GM19467 (cell line): ENCODE measurements around the gene YES1.
"Not testable (repeated sequence)": the region's sequence is repeated elsewhere in the genome, so short reads cannot be mapped to it uniquely, and the experiment has no call there.

Source experiments
- ATAC-seq: cut with Tn5 transposase; IDR thresholded peaks from one replicate; pipeline ENCODE4 v1.9.1; 2021; ENCODE audit warnings: mild to moderate bottlenecking, moderate library complexity; ENCODE audit not compliant: unreplicated experiment

Gene YES1

DNA sequence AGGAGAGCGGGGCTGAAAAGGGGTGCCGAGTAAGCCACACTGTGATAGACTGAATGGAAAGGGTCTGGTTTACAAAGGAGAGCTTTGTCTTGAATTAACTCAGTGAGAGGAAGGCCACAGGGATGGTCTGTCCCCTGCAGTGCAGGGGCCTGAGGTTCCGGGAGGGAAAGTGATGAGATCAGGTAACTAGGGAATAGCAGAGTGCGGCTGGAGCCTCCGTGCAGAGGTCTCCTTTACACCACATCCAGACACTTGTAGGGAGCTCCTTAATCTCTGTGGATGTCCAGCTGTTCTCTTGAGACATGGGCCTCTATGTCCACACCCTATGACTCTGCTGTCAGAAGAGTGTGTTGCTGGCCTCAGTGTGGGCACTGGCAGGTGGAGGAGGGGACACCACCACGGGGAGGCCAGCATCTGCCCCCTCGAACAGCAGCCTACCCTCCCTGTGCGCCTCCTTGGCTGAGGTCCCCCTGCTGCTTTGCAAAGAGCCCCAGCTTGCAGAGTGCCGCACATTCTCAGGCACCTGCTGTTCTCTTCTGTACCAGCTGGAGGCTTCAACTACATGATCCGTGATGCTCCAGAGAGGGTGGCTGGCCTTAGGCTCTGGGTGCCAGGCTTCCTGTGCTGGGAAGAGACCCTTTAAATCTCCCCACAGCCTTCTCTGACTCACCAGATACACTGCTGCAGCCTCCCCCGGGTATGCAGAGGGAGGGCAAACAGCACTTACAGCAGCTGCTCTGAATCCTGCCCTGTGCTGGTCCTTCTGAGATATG, 125.5 kb downstream of the YES1 start:
- no peak for ATAC-seq

DNA sequence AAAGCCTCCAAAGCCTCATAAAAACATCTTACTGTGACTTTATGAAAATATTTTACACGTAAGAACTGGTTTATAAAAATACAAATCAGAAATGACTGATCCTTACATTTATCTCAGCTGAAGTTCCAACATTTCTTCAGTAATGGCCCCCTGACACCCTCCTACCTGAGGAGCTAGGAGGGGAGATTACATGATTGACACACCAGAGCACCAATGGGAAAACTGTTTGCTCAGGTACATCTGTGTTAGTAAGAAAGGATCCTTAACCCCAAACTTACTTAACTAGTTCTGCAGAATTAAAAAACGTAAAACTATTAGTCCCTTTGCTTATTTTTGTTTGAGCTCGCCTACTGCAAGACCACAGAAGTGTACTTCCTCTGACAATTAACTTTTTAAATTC, 126.6 kb downstream of the YES1 start:
- ATAC-seq = no peak

DNA sequence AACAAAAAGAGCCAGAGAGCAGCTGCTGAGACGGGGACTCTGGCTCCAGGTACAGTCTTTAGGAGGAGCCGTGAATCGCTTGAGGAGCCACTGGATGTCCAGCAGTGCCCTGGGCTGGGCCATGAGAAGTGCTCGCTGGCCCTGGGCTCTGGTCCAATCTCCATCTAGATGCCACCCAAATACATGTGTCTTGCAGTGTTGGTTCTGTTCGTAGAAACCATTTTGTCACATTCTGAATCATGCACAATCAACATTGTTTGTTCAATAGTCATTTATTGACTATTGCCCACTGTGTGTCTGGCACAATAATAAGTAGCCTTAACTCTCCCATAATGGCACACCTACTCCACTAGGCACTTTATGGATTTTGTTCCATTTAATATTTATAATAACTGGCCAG, 128.5 kb downstream of the YES1 start:
- ATAC-seq = no peak

DNA sequence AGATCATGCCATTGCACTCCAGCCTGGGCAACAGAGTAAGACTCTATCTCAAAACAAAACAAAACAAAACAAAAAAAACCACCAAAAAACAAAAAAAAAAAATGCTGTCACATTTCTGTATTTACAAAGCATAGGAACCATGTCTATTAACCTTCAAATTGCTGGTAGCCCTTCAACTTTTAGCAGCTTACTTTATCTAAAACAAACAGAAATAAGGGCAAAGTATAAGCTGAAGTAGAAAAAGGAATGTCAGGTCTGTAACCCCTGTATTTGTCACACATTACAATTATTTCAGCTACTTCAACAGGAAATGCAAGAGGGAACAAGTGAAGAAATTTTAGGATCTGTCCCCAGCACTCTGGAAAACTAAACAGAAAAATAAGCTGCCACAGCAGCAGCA, 129.2 kb downstream of the YES1 start:
- ATAC-seq = no peak

DNA sequence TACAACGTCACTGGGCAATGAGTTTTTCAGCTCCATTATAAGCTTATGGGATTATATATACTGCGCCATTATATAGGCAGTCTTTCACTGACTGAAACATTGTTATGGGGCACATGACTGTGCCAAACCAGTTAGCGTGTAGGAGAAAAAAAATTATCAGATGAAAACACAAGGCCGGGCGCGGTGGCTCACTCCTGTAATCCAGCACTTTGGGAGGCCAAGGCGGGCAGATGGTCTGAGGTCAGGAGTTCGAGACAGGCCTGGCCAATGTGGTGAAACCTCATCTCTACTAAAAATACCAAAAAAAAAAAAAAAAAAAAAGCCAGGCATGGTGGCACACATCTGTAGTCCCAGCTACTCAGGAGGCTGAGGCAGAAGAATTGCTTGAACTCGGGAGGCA, 129.6 kb downstream of the YES1 start:
- not testable (repeated sequence) for ATAC-seq

DNA sequence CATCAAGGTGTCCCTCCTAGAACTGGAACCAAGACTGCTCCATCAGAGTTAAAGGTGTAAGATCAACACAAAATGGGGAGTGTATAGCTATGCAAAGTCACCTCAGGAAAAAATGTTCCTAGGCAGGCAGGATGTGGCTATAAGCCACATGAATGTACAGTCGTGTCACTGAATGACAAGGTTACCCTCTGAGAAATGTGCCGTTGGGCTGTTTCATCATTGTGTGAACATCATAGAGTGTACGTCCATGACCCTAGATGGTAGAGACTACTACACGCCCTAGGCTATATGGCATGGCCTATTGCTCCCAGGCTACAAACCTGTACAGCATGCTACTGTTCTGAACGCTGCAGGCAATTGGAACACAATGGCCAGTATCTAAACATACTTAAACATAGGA, 130.1 kb downstream of the YES1 start:
- no peak for ATAC-seq

DNA sequence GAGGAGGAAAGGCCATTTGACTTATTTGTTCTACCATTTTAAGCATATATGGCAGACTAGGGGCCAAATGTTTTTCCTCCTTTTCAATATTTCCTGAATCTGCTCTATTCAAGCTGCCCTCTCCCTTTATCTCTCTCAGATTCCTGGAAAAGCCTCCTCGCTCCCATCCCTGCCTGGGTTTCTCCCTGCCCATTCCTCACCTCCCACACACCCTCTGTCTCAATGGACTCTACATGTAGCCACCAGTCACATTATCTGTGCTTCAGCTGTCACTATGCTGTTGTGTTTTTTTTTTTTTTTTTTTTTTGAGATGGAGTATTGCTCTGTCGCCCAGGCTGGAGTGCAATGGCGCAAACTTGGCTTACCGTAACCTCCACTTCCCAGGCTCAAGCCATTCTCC, 131.7 kb downstream of the YES1 start:
- ATAC-seq = no peak

DNA sequence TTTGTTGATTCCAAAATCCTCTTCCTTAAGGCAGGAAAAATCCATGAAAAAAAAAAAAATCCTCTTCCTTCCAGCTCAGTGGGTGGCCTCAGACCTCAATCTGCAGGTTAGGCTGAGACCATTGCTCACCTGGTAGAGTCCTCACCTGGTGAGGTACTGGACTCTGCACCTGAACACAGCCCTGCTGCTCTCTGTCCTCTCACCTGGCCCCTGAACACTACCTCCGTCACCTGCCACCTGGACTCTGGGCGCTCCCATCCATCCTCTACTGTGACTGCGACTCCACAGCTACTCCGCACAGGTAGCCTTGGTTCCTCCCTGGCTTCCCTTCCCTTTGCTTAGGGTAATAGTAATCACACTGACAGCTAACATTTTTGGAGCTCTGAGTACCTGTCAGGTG, 132.5 kb downstream of the YES1 start:
- ATAC-seq = no peak

DNA sequence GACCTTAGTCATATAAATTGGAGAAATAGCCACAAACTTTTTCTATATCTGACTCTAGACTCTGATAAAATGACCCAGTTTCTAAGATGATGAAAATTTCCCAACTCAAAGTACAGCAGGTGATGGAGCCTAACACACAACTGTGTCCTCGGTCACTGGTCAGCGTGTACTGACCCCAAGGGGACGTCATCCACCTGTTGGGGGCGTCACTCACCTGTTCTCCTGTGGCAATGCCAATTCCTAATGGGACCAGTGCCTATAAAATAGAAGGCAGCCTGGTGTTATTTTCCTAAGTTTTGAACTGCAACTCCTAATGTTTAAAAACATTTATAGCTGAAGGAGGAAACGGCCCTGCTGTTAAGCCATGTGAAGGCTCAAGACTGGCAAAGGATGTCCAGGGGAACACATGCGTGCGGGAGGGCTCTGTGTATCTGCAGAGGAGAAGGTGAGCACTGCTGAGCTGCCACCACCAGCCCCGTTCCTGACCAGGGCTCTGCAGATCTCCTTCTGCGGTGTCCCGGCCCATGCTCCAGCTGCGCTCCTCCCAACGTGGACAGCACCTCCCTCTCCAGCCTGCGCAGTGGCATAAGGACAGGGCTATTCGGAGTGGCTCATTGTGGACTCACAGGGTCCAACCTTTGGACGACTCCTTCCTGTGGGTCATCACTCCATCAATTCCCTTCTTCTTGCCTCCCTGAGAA, 133.4 kb downstream of the YES1 start:
- ATAC-seq = no peak

DNA sequence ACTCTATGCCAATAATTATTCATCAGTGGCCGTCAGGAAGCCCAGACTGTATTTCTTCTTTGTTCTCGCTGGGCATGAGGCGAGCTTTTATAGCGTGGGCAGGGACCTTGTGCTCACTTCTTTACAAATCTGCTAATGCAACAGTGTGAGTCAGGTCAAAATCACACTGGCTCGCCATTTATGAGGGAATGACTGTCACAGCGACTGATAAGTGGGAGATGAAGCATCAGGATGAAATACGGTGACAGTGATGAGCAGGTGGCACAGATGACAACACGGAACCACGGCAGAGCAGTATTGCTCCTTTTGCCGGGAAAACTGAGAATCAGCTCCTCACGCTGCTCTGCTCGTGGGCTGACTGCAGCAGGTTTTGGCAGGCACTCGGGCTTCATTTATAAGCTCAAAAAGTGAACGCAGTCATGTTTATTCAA, 134.1 kb downstream of the YES1 start:
- ATAC-seq = no peak

DNA sequence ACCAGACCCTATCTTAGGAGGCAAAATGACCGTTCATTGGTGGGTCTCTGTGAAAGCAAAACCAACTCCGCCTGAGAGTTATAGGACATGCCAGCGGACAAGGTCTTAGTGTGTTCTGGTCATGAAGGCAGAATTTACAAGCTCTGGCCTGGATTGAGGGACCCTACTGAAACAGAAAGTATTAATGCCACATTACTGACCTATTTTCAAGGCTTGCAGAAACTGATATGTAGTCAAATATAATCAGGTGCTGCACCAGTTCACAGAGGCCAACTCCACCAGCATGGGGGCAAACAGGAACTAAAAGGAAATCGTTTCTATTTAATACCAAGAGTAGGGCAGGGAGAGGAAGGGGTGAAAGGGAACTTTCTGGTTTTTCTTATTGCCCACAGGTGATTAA, 134.9 kb downstream of the YES1 start:
- no peak for ATAC-seq

DNA sequence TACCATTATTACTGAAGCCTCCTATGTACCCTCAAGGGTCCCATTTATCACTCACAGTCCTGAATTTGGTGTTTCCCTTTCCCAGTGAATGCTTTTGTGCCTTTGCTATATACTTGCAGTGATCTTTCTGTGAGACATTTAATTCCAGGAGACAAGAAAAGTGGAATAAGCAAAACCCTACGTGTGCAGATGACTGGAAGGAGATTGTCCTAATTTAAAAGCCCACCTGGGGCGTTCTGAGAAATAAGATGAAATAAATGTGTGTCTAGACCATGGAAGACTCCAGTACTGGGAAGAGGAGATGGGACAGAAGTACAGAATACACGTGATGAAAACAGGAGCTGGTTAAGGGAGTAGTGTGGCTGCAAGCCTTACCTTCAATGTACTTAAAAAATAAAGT, 135.3 kb downstream of the YES1 start:
- ATAC-seq = no peak

DNA sequence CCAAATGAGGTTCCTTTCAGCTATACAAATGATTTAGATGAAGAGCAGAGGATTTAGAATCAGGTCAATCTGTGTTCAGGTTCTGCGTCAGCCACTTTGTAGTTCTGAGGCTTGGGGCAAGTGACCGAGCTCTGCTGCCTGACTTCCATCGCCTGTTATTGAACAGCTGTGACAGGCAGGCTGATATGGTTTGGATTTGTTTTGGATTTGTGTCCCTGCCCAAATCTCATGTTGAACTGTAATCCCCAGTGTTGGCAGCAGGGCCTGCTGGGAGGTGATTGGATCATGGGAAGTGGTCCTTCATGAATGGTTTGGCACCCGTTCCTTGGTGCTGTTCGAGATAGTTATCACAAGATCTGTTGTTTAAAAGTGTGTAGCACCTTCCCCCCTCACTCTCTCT, 136.0 kb downstream of the YES1 start:
- no peak for ATAC-seq

DNA sequence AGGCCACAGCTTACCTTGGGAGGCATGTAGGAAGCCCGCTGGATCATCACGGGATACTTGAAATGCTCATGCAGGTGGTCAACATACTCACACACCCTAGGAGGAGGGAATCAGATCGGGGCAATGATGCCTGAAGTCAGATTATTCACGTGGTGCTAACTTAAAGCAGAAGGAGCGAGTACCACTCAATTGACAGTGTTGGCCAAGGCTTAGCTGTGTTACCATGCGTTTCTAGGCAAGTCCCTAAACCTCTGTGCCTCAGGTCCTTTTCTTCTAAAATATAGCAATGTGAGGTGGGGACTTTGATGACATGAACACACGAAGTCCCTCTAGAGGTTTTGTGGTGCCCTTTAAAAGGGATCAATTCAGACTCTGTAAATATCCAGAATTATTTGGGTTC, 136.7 kb downstream of the YES1 start:
- ATAC-seq = no peak

DNA sequence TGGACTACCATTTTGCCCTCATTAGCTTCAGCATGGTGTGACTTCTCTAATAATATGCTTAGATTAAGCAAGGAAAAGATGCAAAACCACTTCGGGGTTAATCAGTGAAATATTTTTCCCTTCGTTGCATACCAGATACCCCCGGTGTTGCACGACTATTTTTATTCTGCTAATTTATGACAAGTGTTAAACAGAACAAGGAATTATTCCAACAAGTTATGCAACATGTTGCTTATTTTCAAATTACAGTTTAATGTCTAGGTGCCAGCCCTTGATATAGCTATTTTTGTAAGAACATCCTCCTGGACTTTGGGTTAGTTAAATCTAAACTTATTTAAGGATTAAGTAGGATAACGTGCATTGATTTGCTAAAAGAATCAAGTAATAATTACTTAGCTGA, 138.3 kb downstream of the YES1 start:
- ATAC-seq = no peak

DNA sequence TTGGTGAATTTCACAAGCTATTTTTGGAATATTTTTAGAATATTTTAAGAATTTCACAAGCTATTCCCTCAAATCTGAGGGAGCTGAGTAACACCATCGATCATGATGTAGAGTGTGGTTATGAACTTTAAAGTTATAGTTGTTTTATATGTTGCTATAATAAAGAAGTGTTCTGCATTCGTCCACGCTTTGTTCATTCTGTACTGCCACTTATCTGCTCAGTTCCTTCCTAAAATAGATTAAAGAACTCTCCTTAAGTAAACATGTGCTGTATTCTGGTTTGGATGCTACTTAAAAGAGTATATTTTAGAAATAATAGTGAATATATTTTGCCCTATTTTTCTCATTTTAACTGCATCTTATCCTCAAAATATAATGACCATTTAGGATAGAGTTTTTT, 138.7 kb downstream of the YES1 start:
- no peak for ATAC-seq
